NCI-H1930 (cell line): ENCODE results near the gene MAPK14.
"Not testable (repeated sequence)": the region's sequence is repeated elsewhere in the genome, so short reads cannot be mapped to it uniquely, and the experiment has no call there.

ENCODE experiments used
- DNase-seq, 2 experiments: peaks; one replicate each; lab custom pipeline; 2025; lab: John Stamatoyannopoulos, UW

Gene MAPK14

GRCh38 chr6:36123270-36124139, 95.9 kb downstream of the MAPK14 start:
- peak; percentile 54 to 71 for DNase-seq

- not testable (repeated sequence) for DNase-seq
Observed at GRCh38 chr6:36124346-36124745, 96.7 kb downstream of the MAPK14 start.

- DNase-seq: no peak
Observed at GRCh38 chr6:36124881-36125280, 97.3 kb downstream of the MAPK14 start.

GRCh38 chr6:36125575-36125974, 98.0 kb downstream of the MAPK14 start:
- DNase-seq: no peak

GRCh38 chr6:36126121-36126520, 98.5 kb downstream of the MAPK14 start:
- DNase-seq: no peak

GRCh38 chr6:36126553-36127458, 99.2 kb downstream of the MAPK14 start:
- DNase-seq: no peak

- no peak for DNase-seq
Observed at GRCh38 chr6:36127462-36128016, 99.9 kb downstream of the MAPK14 start.

- DNase-seq: no peak
Observed at GRCh38 chr6:36128073-36128472, 100.5 kb downstream of the MAPK14 start.

- DNase-seq: no peak
Observed at GRCh38 chr6:36128793-36129192, 101.2 kb downstream of the MAPK14 start.

GRCh38 chr6:36129334-36129733, 101.7 kb downstream of the MAPK14 start:
- DNase-seq: not testable (repeated sequence)

- DNase-seq: no peak
Observed at GRCh38 chr6:36129941-36130666, 102.5 kb downstream of the MAPK14 start, which contains the start of gene MAPK13. Gene MAPK13 (plus strand): TSS chr6:36130513. CDS start chr6:36130583, 70 bp downstream.

GRCh38 chr6:36130667-36131510, 103.3 kb downstream of the MAPK14 start:
- no peak for DNase-seq

GRCh38 chr6:36131511-36132245, 104.1 kb downstream of the MAPK14 start:
- DNase-seq: no peak

- no peak for DNase-seq
Observed at GRCh38 chr6:36132246-36132895, 104.8 kb downstream of the MAPK14 start.

- no peak for DNase-seq
Observed at GRCh38 chr6:36133148-36133547, 105.5 kb downstream of the MAPK14 start.

- DNase-seq: no peak
Observed at GRCh38 chr6:36133912-36134311, 106.3 kb downstream of the MAPK14 start.

GRCh38 chr6:36135053-36135731, 107.6 kb downstream of the MAPK14 start:
- DNase-seq: no peak

- no peak for DNase-seq
Observed at GRCh38 chr6:36136034-36136433, 108.4 kb downstream of the MAPK14 start.

- no peak for DNase-seq
Observed at GRCh38 chr6:36136551-36136950, 108.9 kb downstream of the MAPK14 start.
